ENCODE measurements around the gene PCK1.

PCK1 gene

GRCh38 chr20:57577679-57578475 lies 17.0 kb downstream of the PCK1 start:
- no peak for DNase-seq

DNA sequence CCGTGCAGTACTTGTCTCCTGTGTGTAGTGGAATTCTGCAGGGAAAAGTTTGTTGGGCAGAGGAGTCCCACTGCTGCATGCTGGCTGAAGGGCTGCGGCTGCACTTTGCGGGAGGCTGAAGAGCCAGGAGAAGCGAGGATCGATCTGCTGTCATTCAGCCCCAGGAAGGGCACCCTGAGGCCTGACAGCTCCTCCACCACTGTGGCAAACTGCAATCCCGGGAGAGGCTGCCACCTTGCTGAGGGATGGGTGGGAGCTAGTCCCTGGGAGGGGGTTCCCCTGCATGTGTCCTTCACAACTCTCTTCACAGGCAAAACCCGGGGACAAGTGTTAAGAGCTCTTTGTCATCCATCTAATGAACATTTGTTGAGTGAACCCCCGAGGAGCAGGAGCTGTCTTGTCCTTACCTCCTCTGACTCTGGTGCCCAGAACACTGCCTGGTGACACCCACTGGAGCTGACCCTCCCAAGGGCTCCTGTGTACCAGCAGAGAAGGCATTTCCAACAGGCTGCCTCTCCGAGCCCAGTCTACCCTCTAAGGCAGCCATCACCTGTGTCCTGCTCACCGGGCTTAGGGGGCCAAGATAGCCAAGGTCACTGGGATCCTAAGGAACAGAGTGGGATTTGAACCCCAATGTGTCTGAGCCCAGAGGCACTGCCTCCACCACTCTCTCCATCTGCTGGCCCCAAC lies 17.7 kb downstream of the PCK1 start:
- no peak for DNase-seq

DNA sequence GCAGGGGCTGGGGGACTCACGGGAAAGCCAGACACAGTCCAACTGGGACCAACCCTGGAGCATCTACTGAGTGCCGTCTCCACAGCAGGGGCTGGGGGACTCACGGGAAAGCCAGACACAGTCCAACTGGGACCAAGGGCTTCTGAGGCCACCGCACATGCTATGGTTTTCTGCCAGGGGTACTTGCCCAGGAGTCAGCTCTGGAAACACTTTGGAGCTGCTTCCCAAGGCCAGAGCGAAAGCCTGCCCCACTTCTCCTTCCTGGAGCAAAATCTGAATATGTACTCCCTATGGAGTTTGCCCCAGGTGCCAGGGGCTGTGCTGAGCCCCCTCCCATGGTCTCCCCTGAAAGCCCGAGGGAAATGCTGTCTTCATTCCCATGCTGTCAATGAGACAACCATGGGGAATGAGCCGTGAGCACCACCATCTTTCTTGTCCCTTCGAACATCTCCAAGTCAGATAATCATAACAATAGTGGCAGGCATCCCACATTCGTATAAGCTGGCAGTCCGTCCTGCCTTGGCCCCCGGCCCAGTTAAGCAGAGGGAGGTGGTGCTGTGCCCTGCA lies 18.5 kb downstream of the PCK1 start:
- DNase-seq: no peak

DNA sequence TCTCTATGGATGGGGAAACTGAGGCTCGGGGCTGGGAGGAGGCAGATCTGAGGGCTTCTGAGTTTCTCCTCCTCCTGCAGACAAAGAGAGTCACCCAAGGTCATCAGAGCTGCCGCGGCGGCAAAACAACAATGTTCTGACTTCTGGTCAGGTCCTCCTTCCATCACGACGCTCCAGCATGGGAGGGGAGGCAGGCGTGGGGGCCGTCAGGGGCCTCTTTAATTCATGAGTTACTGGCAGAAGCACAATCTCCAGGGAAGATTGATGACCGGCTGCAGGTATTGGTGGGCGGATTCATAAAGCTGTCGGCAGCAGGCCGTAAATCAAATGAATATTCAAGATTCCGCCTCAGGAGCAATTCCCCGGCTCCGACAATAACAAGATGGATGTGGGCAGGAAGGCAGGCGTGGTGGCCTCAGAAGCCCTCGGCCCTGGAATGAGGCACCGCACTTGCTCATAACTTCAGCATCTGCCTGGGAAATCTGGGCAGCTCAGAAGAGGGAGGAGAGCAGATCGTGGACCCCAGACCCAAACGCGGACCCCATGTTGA lies 19.1 kb downstream of the PCK1 start:
- DNase-seq: peak in 2 of 3 experiments; percentile 79 to 94

DNA sequence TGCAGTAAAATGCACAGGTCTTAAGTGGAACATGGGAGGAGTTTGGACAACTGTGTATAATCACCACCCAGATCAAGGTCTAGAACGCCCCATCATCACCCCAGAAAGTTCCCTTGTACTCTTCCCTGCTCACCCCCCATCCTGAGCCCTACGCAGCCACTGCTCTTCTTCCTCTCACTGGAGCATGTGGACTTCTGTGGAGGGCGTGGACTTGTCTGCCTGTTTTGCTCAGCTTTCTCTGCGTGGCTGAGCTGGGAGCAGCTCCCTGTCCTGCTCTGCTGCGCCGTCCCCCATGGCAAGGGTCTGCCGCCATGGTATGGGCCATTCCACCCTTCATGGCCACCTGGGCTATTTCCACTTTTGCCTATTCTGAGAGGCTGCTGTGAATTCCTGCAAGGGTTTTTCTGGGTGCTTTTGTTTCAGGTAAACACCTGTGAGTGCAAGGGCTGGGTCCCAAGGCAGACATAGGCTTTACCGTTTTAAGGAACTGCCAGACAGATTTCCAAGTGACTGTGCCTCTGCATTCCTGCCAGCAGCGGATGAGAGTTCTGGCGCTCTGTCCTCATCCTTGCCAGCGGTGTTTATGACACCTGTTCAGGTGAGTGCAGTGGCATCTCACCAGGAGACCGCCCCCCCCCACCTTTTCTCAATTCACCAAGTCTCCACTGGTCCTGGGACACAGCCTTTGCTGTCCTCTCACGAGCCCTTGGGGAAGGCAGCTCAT lies 19.7 kb downstream of the PCK1 start:
- DNase-seq: no peak

- DNase-seq: no peak
Observed at GRCh38 chr20:57581202-57582028, 20.5 kb downstream of the PCK1 start.

DNA sequence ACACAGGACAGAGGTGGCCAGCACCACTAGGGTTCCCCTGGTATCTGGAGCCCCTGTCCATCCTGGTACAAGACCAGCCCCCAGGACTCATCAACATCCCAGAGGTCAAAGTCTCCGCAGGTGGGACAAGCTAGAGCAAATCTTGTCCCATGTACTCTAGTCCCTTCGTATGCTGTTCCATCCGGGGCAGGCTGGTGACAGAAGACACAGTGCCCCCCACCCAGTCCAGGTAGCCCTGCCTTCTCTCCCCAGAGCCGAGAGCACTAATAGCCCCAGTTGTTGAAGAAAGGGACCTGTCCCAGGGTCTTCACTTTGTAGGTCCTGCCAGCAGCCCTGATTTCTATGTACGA lies 21.1 kb downstream of the PCK1 start:
- no peak for DNase-seq

GRCh38 chr20:57582432-57583288 lies 21.8 kb downstream of the PCK1 start:
- DNase-seq: peak in 2 of 3 experiments; percentile 14 to 57

- DNase-seq: no peak
Observed at GRCh38 chr20:57583289-57584257, 22.7 kb downstream of the PCK1 start.

GRCh38 chr20:57584768-57585461 lies 24.0 kb downstream of the PCK1 start:
- peak in 1 of 3 experiments; percentile 37 for DNase-seq

GRCh38 chr20:57585466-57586213 lies 24.7 kb downstream of the PCK1 start:
- no peak for DNase-seq

GRCh38 chr20:57586370-57586793 lies 25.5 kb downstream of the PCK1 start:
- DNase-seq: no peak

DNA sequence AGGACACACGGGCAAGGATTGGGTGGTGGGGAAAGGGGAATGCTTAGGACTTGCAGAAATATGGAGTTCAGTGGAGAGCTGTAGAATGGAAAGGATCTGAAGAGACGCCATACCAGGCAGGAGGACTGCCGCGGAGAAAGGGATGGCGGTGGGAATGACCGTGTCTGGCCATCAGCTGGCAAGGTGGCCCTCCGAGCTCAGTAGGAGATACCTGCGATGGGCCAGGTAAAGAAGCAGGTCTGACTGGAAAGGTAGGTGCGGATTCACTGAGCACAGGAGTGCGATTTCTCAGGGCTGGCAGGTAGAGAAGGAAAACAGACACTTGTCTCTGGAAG lies 26.0 kb downstream of the PCK1 start:
- DNase-seq: no peak

DNA sequence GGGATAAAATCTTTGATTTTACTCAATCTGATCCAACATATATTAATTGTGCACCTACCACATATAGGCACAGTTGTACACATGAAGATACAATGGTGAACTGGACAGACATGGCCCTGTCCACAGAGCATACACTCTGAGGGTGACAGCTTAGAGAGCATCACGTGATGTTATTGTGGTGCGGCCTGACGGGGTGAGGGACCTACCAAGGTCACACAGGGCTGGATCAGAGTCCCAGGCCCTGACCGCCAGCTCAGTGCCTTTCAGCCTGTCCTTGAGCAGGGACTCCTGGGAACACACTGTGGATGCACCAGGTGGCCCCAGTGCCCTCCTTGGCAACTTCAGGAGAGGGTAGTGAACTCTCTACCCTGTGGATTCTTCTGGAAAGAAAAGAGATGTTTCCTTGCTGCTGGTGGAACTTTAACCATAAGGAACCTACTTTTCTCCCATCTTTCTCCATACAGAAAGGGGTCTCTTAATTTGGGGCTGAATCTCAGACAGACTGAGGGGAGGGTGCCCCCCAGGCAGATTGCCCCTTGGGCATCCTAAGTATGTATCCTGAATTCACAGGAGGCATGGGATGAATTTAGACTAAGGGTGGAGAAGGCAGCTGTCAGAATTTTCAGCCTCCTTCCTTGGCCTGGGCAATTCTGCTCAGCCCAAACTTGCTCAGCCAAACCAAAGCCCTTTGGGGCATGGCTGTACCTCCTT lies 26.5 kb downstream of the PCK1 start:
- no peak for DNase-seq

GRCh38 chr20:57587989-57588377 lies 27.1 kb downstream of the PCK1 start:
- no peak for DNase-seq

GRCh38 chr20:57588596-57588995 lies 27.7 kb downstream of the PCK1 start:
- DNase-seq: no peak

DNA sequence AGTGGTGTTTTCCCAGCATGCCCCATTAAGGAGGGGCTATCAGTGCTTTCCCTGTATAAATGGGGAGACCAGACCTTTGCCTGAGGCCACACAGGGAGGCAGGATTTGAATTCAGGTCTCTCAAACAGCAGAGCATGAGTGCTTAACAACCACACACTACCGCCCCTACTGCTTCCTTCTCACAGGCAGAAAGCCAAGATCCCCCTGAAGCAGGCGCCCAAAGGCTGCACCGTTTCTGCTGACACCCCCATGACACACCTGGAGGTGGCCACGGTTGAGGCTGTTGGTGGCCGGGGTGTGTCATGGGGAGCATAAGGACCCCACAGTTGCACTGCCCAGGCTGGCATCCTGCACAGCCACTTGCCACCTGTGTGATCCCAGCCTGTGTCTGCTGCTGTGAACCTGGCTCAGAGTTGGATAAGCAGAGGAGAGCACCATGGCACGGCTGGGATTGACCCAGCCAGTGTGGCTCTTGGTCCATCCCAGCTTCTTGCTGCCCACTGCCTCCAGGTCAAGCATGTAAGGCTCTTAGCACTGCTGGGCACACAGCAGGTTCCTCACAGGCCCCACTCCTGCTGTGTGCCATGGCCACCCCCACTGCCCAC lies 28.3 kb downstream of the PCK1 start:
- no peak for DNase-seq
